SK-N-SH (cell line): Measurements from ENCODE around the gene RDH14. TPM values are rescaled to one million over a fixed set of nuclear protein-coding genes. Genes with fewer than 3 reads are reported as not detected.

ENCODE experiments used
- CTCF ChIA-PET: fragments of 300-600, 350-600 bp; formaldehyde crosslinking; extraction: SDS; loops from one replicate; lab custom pipeline; 2021; lab: Yijun Ruan, JAX
- POLR2A ChIA-PET: fragments of 350-600 bp; sonication (Branson Sonifier 250); formaldehyde crosslinking; extraction: SDS; loops from one replicate; lab custom pipeline; 2020; ENCODE audit warnings: antibody characterized with exemption, inconsistent platforms; lab: Yijun Ruan, JAX
- DNase-seq: peaks from one replicate; pipeline ENCODE4 v3.0.0; 2012
- H2AFZ ChIP-seq: fragments of 200-600 bp; sonication (generic); 2 replicates; pipeline ENCODE4 v1.8.1; 2016; ENCODE audit warnings: antibody characterized with exemption, mild to moderate bottlenecking, low read depth
- H3F3A ChIP-seq: fragments of 200-600 bp; sonication (generic); replicated peaks from 2 replicates; pipeline ENCODE3; 2016; ENCODE audit warnings: antibody characterized with exemption, mild to moderate bottlenecking; ENCODE audit not compliant: insufficient read depth
- H3K27ac ChIP-seq, 2 experiments: fragments of 200-500 bp in 1 of 2; fragments of 200-600 bp in 1 of 2; sonication (Bioruptor generic) in 1 of 2; sonication (generic), shearing (Covaris generic) in 1 of 2; 2 replicates each; pipeline versions ENCODE4 v1.5.1 to v1.6.1; 2014 to 2016; ENCODE audit warnings: low read depth in 2 of 2, inconsistent platforms in 1 of 2, low read length in 1 of 2, mild to moderate bottlenecking in 1 of 2, mixed read lengths in 1 of 2
- H3K27me3 ChIP-seq: fragments of 200-600 bp; sonication (generic), shearing (Covaris generic); 2 replicates; pipeline ENCODE4 v1.6.1; 2016; ENCODE audit warnings: mixed run types; ENCODE audit not compliant: insufficient read depth
- H3K36me3 ChIP-seq, 2 experiments: fragments of 200-500 bp in 1 of 2; fragments of 200-600 bp in 1 of 2; sonication (Bioruptor generic) in 1 of 2; sonication (generic) in 1 of 2; replicated peaks in 1 of 2; 2 replicates each; pipeline versions ENCODE3 to v1.5.1; 2014 to 2016; ENCODE audit warnings: low read length in 1 of 2, mild to moderate bottlenecking in 1 of 2; ENCODE audit not compliant: insufficient read depth in 2 of 2, control insufficient read depth in 1 of 2
- H3K4me1 ChIP-seq, 2 experiments: fragments of 200-500 bp in 1 of 2; fragments of 200-600 bp in 1 of 2; sonication (Bioruptor generic) in 1 of 2; sonication (generic), shearing (Covaris generic) in 1 of 2; 2 replicates each; pipeline versions ENCODE4 v1.5.1 to v1.6.1; 2014 to 2016; ENCODE audit warnings: low read depth in 1 of 2, low read length in 1 of 2, mixed run types in 1 of 2; ENCODE audit not compliant: insufficient read depth in 2 of 2, control insufficient read depth in 1 of 2
- H3K4me2 ChIP-seq: fragments of 200-600 bp; sonication (generic), shearing (Covaris generic); 2 replicates; pipeline ENCODE4 v1.6.1; 2017; ENCODE audit warnings: mixed run types
- H3K4me3 ChIP-seq, 2 experiments: fragments of 200-500 bp in 1 of 2; fragments of 200-600 bp in 1 of 2; sonication (Bioruptor generic) in 1 of 2; sonication (generic), shearing (Covaris generic) in 1 of 2; 2 replicates each; pipeline versions ENCODE4 v1.5.1 to v1.8.1; 2014 to 2016; ENCODE audit warnings: low read depth in 2 of 2, inconsistent platforms in 1 of 2, low read length in 1 of 2, mild to moderate bottlenecking in 1 of 2, mixed read lengths in 1 of 2, moderate library complexity in 1 of 2
- H3K79me2 ChIP-seq: fragments of 200-600 bp; sonication (generic); 2 replicates; pipeline ENCODE4 v1.8.1; 2017; ENCODE audit warnings: mild to moderate bottlenecking; ENCODE audit not compliant: insufficient read depth
- H3K9ac ChIP-seq: fragments of 200-600 bp; sonication (generic); 2 replicates; pipeline ENCODE4 v1.6.1; 2017; ENCODE audit warnings: mixed run types
- H3K9me2 ChIP-seq: fragments of 200-600 bp; sonication (generic); 2 replicates; pipeline ENCODE4 v1.6.1; 2017; ENCODE audit warnings: mixed run types
- H3K9me3 ChIP-seq: fragments of 200-600 bp; sonication (generic); 2 replicates; pipeline ENCODE4 v1.6.1; 2017; ENCODE audit warnings: mixed run types, mild to moderate bottlenecking, moderate library complexity
- H4K20me1 ChIP-seq: fragments of 200-600 bp; sonication (generic); 2 replicates; pipeline ENCODE4 v1.6.1; 2017; ENCODE audit warnings: mild to moderate bottlenecking, mixed run types; ENCODE audit not compliant: insufficient read depth
- ELF1 ChIP-seq: IDR thresholded peaks from 2 replicates; pipeline ENCODE4 v1.4.0; 2012
- EP300 ChIP-seq, 2 experiments: IDR thresholded peaks; 2 replicates each; pipeline versions ENCODE4 v1.4.0 to v1.6.1; 2012; ENCODE audit warnings: borderline replicate concordance in 1 of 2, low read depth in 1 of 2, low read length in 1 of 2
- EZH2phosphoT487 ChIP-seq: fragments of 200-600 bp; sonication (generic); IDR thresholded peaks from 2 replicates; pipeline ENCODE4 v1.6.1; 2017; ENCODE audit warnings: low read depth, mixed run types, mild to moderate bottlenecking, antibody characterized with exemption, moderate library complexity, borderline replicate concordance
- FOSL2 ChIP-seq: IDR thresholded peaks from 2 replicates; pipeline ENCODE4 v1.4.0; 2012; ENCODE audit warnings: low read depth, mild to moderate bottlenecking, moderate library complexity, borderline replicate concordance
- FOXJ3 ChIP-seq: sonication (generic); formaldehyde crosslinking; IDR thresholded peaks from 2 replicates; pipeline ENCODE4 v1.5.1; 2020; ENCODE audit warnings: mild to moderate bottlenecking, missing genetic modification reagents
- GABPA ChIP-seq: IDR thresholded peaks from 2 replicates; pipeline ENCODE4 v1.4.0; 2012; ENCODE audit warnings: low read depth, mild to moderate bottlenecking
- IRF3 ChIP-seq: fragments of 150-350 bp; IDR thresholded peaks from 2 replicates; pipeline ENCODE4 v1.6.1; 2016; ENCODE audit warnings: mild to moderate bottlenecking, low read depth, low read length
- JUND ChIP-seq: IDR thresholded peaks from 2 replicates; pipeline ENCODE4 v1.4.0; 2012
- MEF2A ChIP-seq: IDR thresholded peaks from 2 replicates; pipeline ENCODE4 v1.4.0; 2012; ENCODE audit warnings: low read depth, borderline replicate concordance
- POLR2AphosphoS5 ChIP-seq: IDR thresholded peaks from 2 replicates; pipeline ENCODE4 v1.6.1; 2012; ENCODE audit warnings: low read depth, low read length
- RAD21 ChIP-seq: IDR thresholded peaks from 2 replicates; pipeline ENCODE4 v1.6.1; 2012; ENCODE audit warnings: mild to moderate bottlenecking, low read length
- RCOR1 ChIP-seq: fragments of 150-350 bp; IDR thresholded peaks from 2 replicates; pipeline ENCODE4 v1.6.1; 2017; ENCODE audit warnings: antibody characterized with exemption, low read length
- REST ChIP-seq: IDR thresholded peaks from 2 replicates; pipeline ENCODE4 v1.6.1; 2012; ENCODE audit warnings: mild to moderate bottlenecking, low read depth, low read length, moderate library complexity
- RXRA ChIP-seq: IDR thresholded peaks from 2 replicates; pipeline ENCODE4 v1.4.0; 2012; ENCODE audit warnings: low read depth, mild to moderate bottlenecking, borderline replicate concordance
- TAF1 ChIP-seq: IDR thresholded peaks from 2 replicates; pipeline ENCODE4 v1.6.1; 2012; ENCODE audit warnings: low read depth, mild to moderate bottlenecking, low read length, moderate library complexity, borderline replicate concordance
- TCF12 ChIP-seq: IDR thresholded peaks from 2 replicates; pipeline ENCODE4 v1.4.0; 2012
- TEAD4 ChIP-seq: IDR thresholded peaks from 2 replicates; pipeline ENCODE4 v1.4.0; 2012; ENCODE audit warnings: mild to moderate bottlenecking, borderline replicate concordance; ENCODE audit not compliant: insufficient read depth
- ZBTB33 ChIP-seq: IDR thresholded peaks from 2 replicates; pipeline ENCODE4 v1.4.0; 2012; ENCODE audit warnings: low read depth, borderline replicate concordance
- WGBS: methylation state at CpG from one replicate; pipeline ENCODE4 v1.1.6; 2017; ENCODE audit warnings: low lambda C conversion rate; 5-methylcytosine and 5-hydroxymethylcytosine counted together
- polyA plus RNA-seq, 3 experiments: library from polyadenylated mRNA; depleted of rRNA; stranded (reverse); fragments of >200 nt; gene quantifications; 2 replicates each; pipeline ENCODE4 v1.2.3, GENCODE V29; 2012

The RDH14 gene
- polyA plus RNA-seq, 1 of the 3 experiments (the other 2 are of a cell fraction): 20.2 TPM

- WGBS: 94% methylated on average over 30 of the region's 32 CpGs
- Histone ChIP-seq H4K20me1 (no peaks in the 10 kb centered on the region), H3F3A (no peaks in the 10 kb centered on the region), H3K27me3 (no peaks in the 10 kb centered on the region), H3K9ac (no peak overlapping the region), H2AFZ (no peak overlapping the region), H3K36me3 (peaks cover 0 to 15% of the 10 kb centered on the region in 2 experiments), H3K9me3 (0 out of 2 replicates have a peak, but pooled peaks cover 6% of the 10 kb centered on the region), H3K4me1 (no peaks in the 10 kb centered on the region), H3K27ac (no peak overlapping the region), H3K4me3 (no peak overlapping the region), H3K9me2 (no peaks in the 10 kb centered on the region), H3K79me2 (no peaks in the 10 kb centered on the region), H3K4me2 (no peak overlapping the region)
- no peak for DNase-seq
- TF ChIP-seq EP300 (IDR thresholded peaks at IDR 0.05; ENCODE audit: borderline replicate concordance in 1 of 2, low read depth in 1 of 2, low read length in 1 of 2) (no peak), JUND (no peak), RCOR1 (no peak), REST (no peak), TAF1 (no peak), POLR2AphosphoS5 (no peak), EZH2phosphoT487 (no peak)
- ChIA-PET CTCF (no interaction called here), POLR2A (no interaction called here)
These were observed 24.1 kb upstream of the RDH14 start for GRCh38 chr2:18584608-18584954.

- Histone ChIP-seq H3K4me1 (no peaks in the 10 kb centered on the region), H3F3A (no peaks in the 10 kb centered on the region), H3K36me3 (peaks cover 0 to 15% of the 10 kb centered on the region in 2 experiments), H4K20me1 (no peaks in the 10 kb centered on the region), H3K27me3 (no peaks in the 10 kb centered on the region), H3K9ac (no peak overlapping the region), H3K9me2 (no peaks in the 10 kb centered on the region), H3K79me2 (no peaks in the 10 kb centered on the region), H3K4me2 (no peak overlapping the region), H3K4me3 (no peak overlapping the region), H3K27ac (no peak overlapping the region), H3K9me3 (peaks cover 9% of the 10 kb centered on the region), H2AFZ (no peak overlapping the region)
- POLR2A ChIA-PET: no interaction called here
- DNase-seq: no peak
- CTCF ChIA-PET: no interaction called here
- 92% methylated on average over 36 of the region's 37 CpGs for WGBS
- TF ChIP-seq ELF1 (no peak), TEAD4 (no peak), ZBTB33 (no peak), GABPA (no peak), MEF2A (no peak), REST (no peak), TCF12 (no peak), FOSL2 (no peak), RAD21 (no peak), IRF3 (no peak), FOXJ3 (CRISPR knock-in tag) (no peak), RXRA (no peak)
These were observed 23.6 kb upstream of the RDH14 start for GRCh38 chr2:18583905-18584607.
